Activated CD8-positive, alpha-beta memory T cell treated with anti-CD3 and anti-CD28 coated beads, Interleukin-2, amount 50 U/mL, for 4 hours (primary cell): ENCODE data around the gene ASAP2.

Experiments used
- DNase-seq: peaks from one replicate; pipeline ENCODE4 v3.0.0-alpha.2; 2020

ASAP2 gene

GRCh38 chr2:9232166-9232479 is 25.5 kb downstream of the ASAP2 start:
- no peak for DNase-seq

- no peak for DNase-seq
Measured at GRCh38 chr2:9232886-9233285, 26.3 kb downstream of the ASAP2 start.

GRCh38 chr2:9234680-9235146 is 28.1 kb downstream of the ASAP2 start:
- DNase-seq: no peak

- DNase-seq: no peak
Measured at GRCh38 chr2:9235147-9236044, 28.8 kb downstream of the ASAP2 start.

- DNase-seq: no peak
Measured at GRCh38 chr2:9236045-9236344, 29.4 kb downstream of the ASAP2 start.

GRCh38 chr2:9236867-9237266 is 30.3 kb downstream of the ASAP2 start:
- DNase-seq: no peak

- no peak for DNase-seq
Measured at GRCh38 chr2:9237831-9238230, 31.2 kb downstream of the ASAP2 start.

GRCh38 chr2:9238591-9239326 is 32.1 kb downstream of the ASAP2 start:
- DNase-seq: no peak

- DNase-seq: no peak
Measured at GRCh38 chr2:9239616-9240015, 33.0 kb downstream of the ASAP2 start.

GRCh38 chr2:9240745-9241144 is 34.1 kb downstream of the ASAP2 start:
- DNase-seq: no peak

GRCh38 chr2:9241233-9241632 is 34.6 kb downstream of the ASAP2 start:
- no peak for DNase-seq

GRCh38 chr2:9243357-9243756 is 36.7 kb downstream of the ASAP2 start:
- no peak for DNase-seq

- DNase-seq: no peak
Measured at GRCh38 chr2:9244985-9245544, 38.5 kb downstream of the ASAP2 start.

- DNase-seq: no peak
Measured at GRCh38 chr2:9247177-9247576, 40.6 kb downstream of the ASAP2 start.

GRCh38 chr2:9247786-9248185 is 41.2 kb downstream of the ASAP2 start:
- DNase-seq: no peak

- DNase-seq: no peak
Measured at GRCh38 chr2:9248363-9248762, 41.8 kb downstream of the ASAP2 start.

GRCh38 chr2:9249020-9249800 is 42.6 kb downstream of the ASAP2 start:
- no peak for DNase-seq

- no peak for DNase-seq
Measured at GRCh38 chr2:9250091-9250490, 43.5 kb downstream of the ASAP2 start.

- no peak for DNase-seq
Measured at GRCh38 chr2:9250498-9251153, 44.0 kb downstream of the ASAP2 start.

GRCh38 chr2:9251154-9252001 is 44.8 kb downstream of the ASAP2 start:
- no peak for DNase-seq

- no peak for DNase-seq
Measured at GRCh38 chr2:9252002-9252357, 45.4 kb downstream of the ASAP2 start.

GRCh38 chr2:9255416-9255815 is 48.8 kb downstream of the ASAP2 start:
- DNase-seq: no peak
